GM19468 (cell line): ENCODE measurements around the gene KIAA1614.

Experiments
- ATAC-seq: cut with Tn5 transposase; IDR thresholded peaks from one replicate; pipeline ENCODE4 v1.9.1; 2021; ENCODE audit warnings: mild to moderate bottlenecking, moderate library complexity, moderate number of reproducible peaks; ENCODE audit not compliant: unreplicated experiment; ENCODE audit errors: extremely low read depth

The KIAA1614 gene

DNA sequence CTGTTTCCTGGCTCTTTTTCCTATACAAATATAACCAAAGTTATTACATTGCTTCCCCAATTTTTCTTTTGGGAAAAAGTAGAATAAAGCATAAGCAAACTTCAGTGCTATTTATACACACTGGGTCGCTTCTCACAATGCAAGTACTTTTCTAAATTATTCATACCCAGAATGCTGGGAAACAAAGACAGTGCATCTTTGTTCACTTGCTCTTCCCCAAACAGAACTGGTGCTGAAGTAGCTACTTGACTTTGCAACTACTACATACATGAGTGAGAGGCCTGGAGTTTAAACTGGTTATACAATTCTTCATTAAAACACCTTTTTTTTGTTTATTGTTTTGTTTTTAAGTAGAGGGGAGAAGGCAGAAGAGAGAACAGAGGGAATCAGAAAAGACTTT, 69.7 kb downstream of the KIAA1614 start:
- no peak for ATAC-seq

DNA sequence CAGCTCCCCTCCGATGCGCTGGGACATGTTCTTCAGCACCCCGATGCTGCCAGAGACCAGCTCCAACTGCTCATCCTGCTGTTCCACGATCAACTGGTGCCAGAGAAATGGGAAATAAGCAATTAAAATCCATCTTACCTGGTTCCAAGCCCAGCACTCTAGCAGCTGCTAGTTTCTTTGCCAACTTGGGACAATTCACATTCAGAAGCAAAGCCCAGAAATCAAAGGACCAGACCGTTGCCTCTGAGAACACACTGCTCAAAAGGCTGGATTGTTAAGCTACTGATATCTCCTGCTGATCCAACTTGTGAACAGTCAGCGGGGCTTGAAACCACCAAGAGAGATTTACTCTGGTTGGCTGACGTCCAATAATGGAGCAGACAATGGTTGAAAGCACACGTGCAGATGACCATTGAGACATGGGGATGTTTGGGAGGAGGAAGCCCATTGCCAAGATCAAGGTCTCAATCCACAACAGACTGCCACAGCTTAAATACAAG, 75.6 kb downstream of the KIAA1614 start:
- no peak for ATAC-seq

DNA sequence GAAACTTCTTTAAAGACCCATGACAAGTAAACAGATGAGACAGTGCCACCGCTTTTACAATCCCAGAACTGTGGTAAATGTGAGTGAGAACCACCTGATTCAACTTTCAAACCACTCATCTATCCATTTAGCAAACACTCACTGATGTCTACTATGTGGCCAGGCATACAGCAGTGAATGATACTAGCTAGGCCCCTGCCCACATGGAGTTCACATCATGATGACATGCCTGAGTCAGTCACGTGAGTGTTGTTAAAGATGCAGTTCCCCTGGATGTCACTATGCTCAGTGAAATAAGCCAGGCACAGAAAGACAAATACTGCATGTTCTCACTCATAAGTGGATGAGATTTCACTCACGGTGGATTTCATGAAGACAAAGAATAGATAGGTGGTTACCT, 81.6 kb downstream of the KIAA1614 start:
- ATAC-seq, result no peak

DNA sequence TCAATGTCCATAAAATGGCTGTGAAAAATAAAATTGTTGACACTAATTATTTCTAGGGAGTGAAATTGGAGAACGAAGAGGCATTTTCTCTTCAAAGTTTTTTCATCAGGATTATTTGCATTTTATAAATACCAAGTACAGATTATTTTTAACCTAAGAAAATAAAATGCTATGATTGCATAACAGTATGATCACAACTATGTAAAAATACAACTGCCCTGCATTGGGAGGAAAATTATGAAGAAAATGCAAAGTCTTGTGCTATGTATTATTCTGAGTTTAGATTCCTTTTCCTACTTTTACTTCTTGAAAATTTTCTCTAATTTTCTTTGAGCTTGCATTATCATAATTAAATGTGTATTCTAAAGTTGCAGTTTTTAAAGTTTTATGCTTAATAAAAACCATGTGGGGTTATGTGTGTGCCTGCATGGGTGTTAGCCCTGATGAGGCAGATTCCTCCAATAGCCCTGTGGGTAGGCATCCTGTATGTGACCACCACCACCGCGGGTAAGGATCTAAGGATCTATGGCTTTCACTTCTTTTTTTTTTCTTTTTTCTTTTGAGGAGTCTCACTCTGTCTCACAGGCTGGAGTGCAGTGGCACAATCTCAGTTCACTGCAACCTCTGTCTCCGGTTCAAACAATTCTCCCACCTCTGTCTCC, 85.3 kb downstream of the KIAA1614 start:
- no peak for ATAC-seq
